SU-DHL-6 (cell line): ENCODE measurements around the gene AADACL4.

Experiments used
- EZH2phosphoT487 ChIP-seq: fragments of 200-600 bp; sonication (generic), shearing (Covaris generic); conservative IDR thresholded peaks from 2 replicates; pipeline ENCODE4 v1.6.1; 2018; ENCODE audit warnings: mild to moderate bottlenecking, antibody characterized with exemption, low read length, moderate library complexity, mixed read lengths
- TF ChIP-seq, protein P1 (sequence below): fragments of 200-600 bp; sonication (generic); IDR thresholded peaks from one replicate; pipeline ENCODE4 v1.5.1; 2017; ENCODE audit warnings: antibody characterized with exemption, mild to moderate bottlenecking, low read length, moderate library complexity; ENCODE audit not compliant: insufficient read depth, poor library complexity, severe bottlenecking

DNA sequence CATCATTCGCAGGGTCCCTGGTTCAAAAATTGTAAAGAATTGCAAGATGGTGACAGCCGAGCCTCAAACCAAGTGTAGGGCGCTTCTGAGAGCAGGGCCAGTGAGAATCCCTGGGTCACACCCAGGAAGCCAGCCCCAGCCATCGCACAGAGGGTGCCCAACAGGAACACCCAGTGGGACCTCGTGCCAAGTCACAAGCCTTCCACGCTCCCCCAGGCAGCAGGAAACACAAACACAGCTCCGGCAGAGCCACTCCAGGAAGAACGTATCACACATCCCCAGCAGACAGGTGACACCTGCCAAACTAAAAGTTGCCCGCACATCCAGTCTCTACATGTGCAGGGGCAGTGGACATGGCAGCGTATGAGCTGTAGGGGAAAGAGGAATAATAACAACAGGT lies 46.1 kb upstream of the AADACL4 start:
- TF ChIP-seq, protein P1, sequence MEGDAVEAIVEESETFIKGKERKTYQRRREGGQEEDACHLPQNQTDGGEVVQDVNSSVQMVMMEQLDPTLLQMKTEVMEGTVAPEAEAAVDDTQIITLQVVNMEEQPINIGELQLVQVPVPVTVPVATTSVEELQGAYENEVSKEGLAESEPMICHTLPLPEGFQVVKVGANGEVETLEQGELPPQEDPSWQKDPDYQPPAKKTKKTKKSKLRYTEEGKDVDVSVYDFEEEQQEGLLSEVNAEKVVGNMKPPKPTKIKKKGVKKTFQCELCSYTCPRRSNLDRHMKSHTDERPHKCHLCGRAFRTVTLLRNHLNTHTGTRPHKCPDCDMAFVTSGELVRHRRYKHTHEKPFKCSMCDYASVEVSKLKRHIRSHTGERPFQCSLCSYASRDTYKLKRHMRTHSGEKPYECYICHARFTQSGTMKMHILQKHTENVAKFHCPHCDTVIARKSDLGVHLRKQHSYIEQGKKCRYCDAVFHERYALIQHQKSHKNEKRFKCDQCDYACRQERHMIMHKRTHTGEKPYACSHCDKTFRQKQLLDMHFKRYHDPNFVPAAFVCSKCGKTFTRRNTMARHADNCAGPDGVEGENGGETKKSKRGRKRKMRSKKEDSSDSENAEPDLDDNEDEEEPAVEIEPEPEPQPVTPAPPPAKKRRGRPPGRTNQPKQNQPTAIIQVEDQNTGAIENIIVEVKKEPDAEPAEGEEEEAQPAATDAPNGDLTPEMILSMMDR, result no peak
- no peak for TF ChIP-seq EZH2phosphoT487
